K562 (cell line): ENCODE results near the gene EFEMP2. TPM values are rescaled to one million over a fixed set of nuclear protein-coding genes. Genes with fewer than 3 reads are reported as not detected.

Experiments
- ESRRB ChIP-seq: fragments of 250-450 bp; sonication (Bioruptor Pico); IDR thresholded peaks from 2 replicates; pipeline ENCODE4 v1.5.0; 2020; ENCODE audit warnings: mild to moderate bottlenecking, moderate library complexity, borderline replicate concordance
- FOXO4 ChIP-seq: fragments of 450-650 bp; formaldehyde crosslinking; IDR thresholded peaks from 2 replicates; pipeline ENCODE4 v1.4.0; 2020; ENCODE audit warnings: mild to moderate bottlenecking, moderate library complexity
- HES1 ChIP-seq: fragments of 450-650 bp; IDR thresholded peaks from 2 replicates; pipeline ENCODE4 v1.6.1; 2016; ENCODE audit warnings: low read depth, mild to moderate bottlenecking, moderate library complexity
- HMG20B ChIP-seq: fragments of 250-450 bp; sonication (Bioruptor Pico); IDR thresholded peaks from 2 replicates; pipeline ENCODE4 v1.5.0; 2021; ENCODE audit warnings: mild to moderate bottlenecking
- HNRNPH1 ChIP-seq: fragments of 200-400 bp; formaldehyde crosslinking; optimal IDR thresholded peaks from 2 replicates; pipeline ENCODE3; 2017; ENCODE audit warnings: low read depth, mild to moderate bottlenecking, low read length, moderate library complexity
- HNRNPLL ChIP-seq: fragments of 200-400 bp; formaldehyde crosslinking; IDR thresholded peaks from 2 replicates; pipeline ENCODE4 v1.6.1; 2017; ENCODE audit warnings: low read length, low read depth, mild to moderate bottlenecking; ENCODE audit not compliant: poor library complexity, severe bottlenecking
- HSF4 ChIP-seq: fragments of 250-450 bp; sonication (Bioruptor Pico); IDR thresholded peaks from 2 replicates; pipeline ENCODE4 v2.1.2; 2022; ENCODE audit warnings: mild to moderate bottlenecking, moderate library complexity, borderline replicate concordance
- KDM5B ChIP-seq: fragments of 200-600 bp; sonication (generic); IDR thresholded peaks from 2 replicates; pipeline ENCODE4 v1.6.1; 2012; ENCODE audit warnings: low read depth, mild to moderate bottlenecking, moderate library complexity, low read length, control low read depth, inconsistent platforms; ENCODE audit not compliant: insufficient replicate concordance
- MECOM ChIP-seq: fragments of 250-450 bp; sonication (Bioruptor Pico); IDR thresholded peaks from 2 replicates; pipeline ENCODE4 v1.8.0; 2022; ENCODE audit warnings: inconsistent platforms
- NR1H2 ChIP-seq: sonication (generic); formaldehyde crosslinking; IDR thresholded peaks from 2 replicates; pipeline ENCODE4 v1.4.0; 2020; ENCODE audit warnings: mild to moderate bottlenecking, missing genetic modification reagents
- NRF1 ChIP-seq, 2 experiments: fragments of 450-650 bp; IDR thresholded peaks in 1 of 2; conservative IDR thresholded peaks in 1 of 2; 2 replicates each; pipeline ENCODE4 v1.6.1; 2014; ENCODE audit warnings: mild to moderate bottlenecking in 2 of 2
- NUFIP1 ChIP-seq: fragments of 450-650 bp; IDR thresholded peaks from 2 replicates; pipeline ENCODE4 v1.6.1; 2018; ENCODE audit not compliant: partially characterized antibody
- RBFOX2 ChIP-seq: fragments of 200-400 bp; formaldehyde crosslinking; IDR thresholded peaks from 2 replicates; pipeline ENCODE4 v1.6.1; 2017; ENCODE audit warnings: low read depth, mild to moderate bottlenecking, low read length, moderate library complexity
- RBM22 ChIP-seq: fragments of 200-400 bp; formaldehyde crosslinking; IDR thresholded peaks from 2 replicates; pipeline ENCODE4 v1.6.1; 2018; ENCODE audit warnings: low read length, low read depth; ENCODE audit not compliant: poor library complexity, severe bottlenecking
- SNIP1 ChIP-seq: fragments of 450-650 bp; IDR thresholded peaks from 2 replicates; pipeline ENCODE4 v1.7.1; 2017; ENCODE audit warnings: low read depth, mild to moderate bottlenecking
- TBL1XR1 ChIP-seq, 2 experiments: IDR thresholded peaks; 2 replicates each; pipeline ENCODE4 v1.6.1; 2012; ENCODE audit warnings: improper control_type of control experiment in 2 of 2, low read length in 2 of 2, mild to moderate bottlenecking in 1 of 2
- TCF3 ChIP-seq: sonication (generic); formaldehyde crosslinking; IDR thresholded peaks from 2 replicates; pipeline ENCODE4 v1.4.0; 2020; ENCODE audit warnings: mild to moderate bottlenecking, missing genetic modification reagents
- ZBTB17 ChIP-seq: fragments of 450-650 bp; formaldehyde crosslinking; IDR thresholded peaks from 2 replicates; pipeline ENCODE4 v1.4.0; 2020; ENCODE audit warnings: mild to moderate bottlenecking
- ZEB2 ChIP-seq: fragments of 450-650 bp; IDR thresholded peaks from 2 replicates; pipeline ENCODE4 v1.6.1; 2016
- ZNF707 ChIP-seq: fragments of 250-450 bp; sonication (Bioruptor Pico); conservative IDR thresholded peaks from 2 replicates; pipeline ENCODE4 v1.8.0; 2022; ENCODE audit warnings: inconsistent platforms, mild to moderate bottlenecking, moderate library complexity
- polyA plus RNA-seq, 8 experiments: library from polyadenylated mRNA; depleted of rRNA in 4 of 8; stranded (reverse) in 5 of 8; unstranded in 3 of 8; fragments of >200 nt; fragmentation: Nextera tagmentation in 2 of 8; fragmentation: Illumina TruSeq in 1 of 8; extraction: Ambion mirVana in 2 of 8; extraction: Trizol in 1 of 8; gene quantifications; 2 replicates each; pipeline versions ENCODE4 v1.2.1 to v1.2.3, GENCODE V29; 2011 to 2014; ENCODE audit warnings: inconsistent platforms in 1 of 8, missing spikeins in 1 of 8
- total RNA-seq, 7 experiments: library from RNA; depleted of rRNA in 6 of 7; stranded (reverse); fragments of >200 nt in 6 of 7; fragmentation: Illumina TruSeq in 2 of 7; extraction: Trizol in 2 of 7; gene quantifications; 2 replicates each; pipeline versions ENCODE4 v1.2.1 to v1.2.3, GENCODE V29; 2011 to 2021; ENCODE audit warnings: low replicate concordance in 1 of 7
- TF ChIP-seq, protein P1 (sequence below): fragments of 200-800 bp; sonication (Bioruptor generic); IDR thresholded peaks from 2 replicates; pipeline ENCODE4 v1.6.1; 2016; ENCODE audit warnings: missing genetic modification characterization, missing compliant biosample characterization

EFEMP2 gene
- total and polyA plus RNA-seq, 9 of the 15 experiments (the other 6 are each of a cell fraction or from before 2014, with no cell fraction given), result 0.07 to 2.9 (median 0.69) TPM; not detected in 1

DNA sequence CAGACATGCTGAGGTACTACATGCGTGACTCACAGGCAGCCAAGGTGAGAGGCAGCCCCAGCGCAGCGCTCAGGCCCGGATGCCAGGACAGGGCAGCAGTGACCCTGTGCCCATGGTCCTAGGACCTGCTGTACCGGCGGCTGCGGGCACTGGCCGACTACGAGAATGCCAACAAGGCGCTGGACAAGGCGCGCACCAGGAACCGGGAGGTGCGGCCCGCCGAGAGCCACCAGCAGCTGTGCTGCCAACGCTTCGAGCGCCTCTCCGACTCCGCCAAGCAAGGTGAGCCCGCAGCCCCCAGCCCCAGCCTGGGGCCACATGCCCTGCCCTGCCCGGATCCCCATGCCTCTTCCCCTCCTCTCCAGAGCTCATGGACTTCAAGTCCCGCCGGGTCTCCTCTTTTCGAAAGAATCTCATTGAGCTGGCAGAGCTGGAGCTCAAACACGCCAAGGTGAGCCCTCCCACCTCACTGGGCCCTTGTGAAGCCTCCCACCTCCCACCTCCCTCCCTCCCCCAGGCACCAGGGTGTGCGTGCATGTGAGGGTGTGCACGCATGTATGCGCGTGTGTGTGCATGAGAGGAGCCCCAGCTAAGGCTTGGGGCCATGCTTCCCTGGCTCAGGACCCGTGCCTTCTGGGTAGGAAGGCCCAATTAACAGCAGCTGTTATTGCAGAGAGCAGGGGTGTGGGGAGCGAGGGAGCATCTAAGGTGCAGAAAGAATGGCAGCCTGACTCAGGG lies 19.9 kb downstream of the EFEMP2 start (continued):
- TF ChIP-seq TBL1XR1 (IDR thresholded peaks at IDR 0.05; ENCODE audit: low read length in 2 of 2), result no peak
- no peak for TF ChIP-seq KDM5B
- no peak for TF ChIP-seq HMG20B (CRISPR knock-in tag)
- TF ChIP-seq HNRNPLL, result peak; percentile 34
- no peak for TF ChIP-seq TCF3 (CRISPR knock-in tag)
- TF ChIP-seq ZBTB17 (CRISPR knock-in tag), result no peak
- no peak for TF ChIP-seq HSF4 (CRISPR knock-in tag)
- peak; percentile 80 for TF ChIP-seq RBFOX2
- TF ChIP-seq NR1H2 (CRISPR knock-in tag), result no peak
- no peak for TF ChIP-seq ZEB2
- TF ChIP-seq, protein P1, sequence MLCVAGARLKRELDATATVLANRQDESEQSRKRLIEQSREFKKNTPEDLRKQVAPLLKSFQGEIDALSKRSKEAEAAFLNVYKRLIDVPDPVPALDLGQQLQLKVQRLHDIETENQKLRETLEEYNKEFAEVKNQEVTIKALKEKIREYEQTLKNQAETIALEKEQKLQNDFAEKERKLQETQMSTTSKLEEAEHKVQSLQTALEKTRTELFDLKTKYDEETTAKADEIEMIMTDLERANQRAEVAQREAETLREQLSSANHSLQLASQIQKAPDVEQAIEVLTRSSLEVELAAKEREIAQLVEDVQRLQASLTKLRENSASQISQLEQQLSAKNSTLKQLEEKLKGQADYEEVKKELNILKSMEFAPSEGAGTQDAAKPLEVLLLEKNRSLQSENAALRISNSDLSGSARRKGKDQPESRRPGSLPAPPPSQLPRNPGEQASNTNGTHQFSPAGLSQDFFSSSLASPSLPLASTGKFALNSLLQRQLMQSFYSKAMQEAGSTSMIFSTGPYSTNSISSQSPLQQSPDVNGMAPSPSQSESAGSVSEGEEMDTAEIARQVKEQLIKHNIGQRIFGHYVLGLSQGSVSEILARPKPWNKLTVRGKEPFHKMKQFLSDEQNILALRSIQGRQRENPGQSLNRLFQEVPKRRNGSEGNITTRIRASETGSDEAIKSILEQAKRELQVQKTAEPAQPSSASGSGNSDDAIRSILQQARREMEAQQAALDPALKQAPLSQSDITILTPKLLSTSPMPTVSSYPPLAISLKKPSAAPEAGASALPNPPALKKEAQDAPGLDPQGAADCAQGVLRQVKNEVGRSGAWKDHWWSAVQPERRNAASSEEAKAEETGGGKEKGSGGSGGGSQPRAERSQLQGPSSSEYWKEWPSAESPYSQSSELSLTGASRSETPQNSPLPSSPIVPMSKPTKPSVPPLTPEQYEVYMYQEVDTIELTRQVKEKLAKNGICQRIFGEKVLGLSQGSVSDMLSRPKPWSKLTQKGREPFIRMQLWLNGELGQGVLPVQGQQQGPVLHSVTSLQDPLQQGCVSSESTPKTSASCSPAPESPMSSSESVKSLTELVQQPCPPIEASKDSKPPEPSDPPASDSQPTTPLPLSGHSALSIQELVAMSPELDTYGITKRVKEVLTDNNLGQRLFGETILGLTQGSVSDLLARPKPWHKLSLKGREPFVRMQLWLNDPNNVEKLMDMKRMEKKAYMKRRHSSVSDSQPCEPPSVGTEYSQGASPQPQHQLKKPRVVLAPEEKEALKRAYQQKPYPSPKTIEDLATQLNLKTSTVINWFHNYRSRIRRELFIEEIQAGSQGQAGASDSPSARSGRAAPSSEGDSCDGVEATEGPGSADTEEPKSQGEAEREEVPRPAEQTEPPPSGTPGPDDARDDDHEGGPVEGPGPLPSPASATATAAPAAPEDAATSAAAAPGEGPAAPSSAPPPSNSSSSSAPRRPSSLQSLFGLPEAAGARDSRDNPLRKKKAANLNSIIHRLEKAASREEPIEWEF (CRISPR knock-in tag), result no peak
- TF ChIP-seq RBM22, result peak; percentile 99
- no peak for TF ChIP-seq SNIP1
- no peak for TF ChIP-seq FOXO4 (CRISPR knock-in tag)
- TF ChIP-seq HES1, result no peak
- no peak for TF ChIP-seq NUFIP1
- TF ChIP-seq ZNF707 (CRISPR knock-in tag), result no peak
- no peak for TF ChIP-seq HNRNPH1
- no peak for TF ChIP-seq MECOM (CRISPR knock-in tag)
- no peak for TF ChIP-seq NRF1 (conservative IDR thresholded peaks at IDR 0.05 in 1 of 2, IDR thresholded peaks at IDR 0.05 in 1 of 2)
- no peak for TF ChIP-seq ESRRB (CRISPR knock-in tag)
